ENCODE results near the gene RAPGEF6. TPM values are rescaled to one million over a fixed set of nuclear protein-coding genes. Genes with fewer than 3 reads are reported as not detected.
"Not testable (repeated sequence)": the region's sequence is repeated elsewhere in the genome, so short reads cannot be mapped to it uniquely, and the experiment has no call there.

The RAPGEF6 gene
- total and polyA plus RNA-seq, 9 of the 15 experiments (the other 6 are each of a cell fraction or from before 2014, with no cell fraction given) = 2.7 to 23.4 (median 12.7) TPM

DNA sequence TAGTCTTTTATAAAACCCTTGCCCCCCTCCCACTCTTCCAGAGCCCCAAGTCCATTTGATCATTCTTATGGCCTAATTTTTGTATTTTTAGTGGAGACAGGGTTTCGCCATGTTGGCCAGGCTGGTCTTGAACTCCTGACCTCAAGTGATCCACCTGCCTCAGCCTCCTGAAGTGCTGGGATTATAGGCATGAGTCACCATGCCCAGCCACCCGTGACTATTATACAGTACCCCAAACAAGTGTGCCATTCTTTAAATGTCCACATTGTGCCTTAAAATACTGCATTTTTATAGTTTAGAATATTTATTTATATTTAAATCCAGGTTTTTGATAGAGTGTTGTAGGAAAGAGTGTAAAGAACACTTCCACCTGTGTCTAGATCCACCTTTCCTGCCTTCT, 254.8 kb downstream of the RAPGEF6 start:
- peaks cover 10 to 68% of the 10 kb centered on the region in 2 experiments for H3K4me1 ChIP-seq (replicated peaks in 1 of 2; ENCODE audit: control insufficient read depth in 2 of 2, insufficient read depth in 2 of 2, low read length in 2 of 2)
- intact Hi-C loops (cut with micrococcal nuclease) (loop anchor here (5.0 to 10.0 kb wide), 2 partner anchors 268 to 485 kb away; no protein-coding TSS in a partner anchor), in situ Hi-C loops (cut with MboI) (loop anchor here (5.0 to 25.0 kb wide), 2 partner anchors 213 to 493 kb away; partner anchors contain the start of gene HINT1)
- H3K9ac ChIP-seq (ENCODE audit: insufficient read depth in 1 of 2, low read depth in 2 of 2, low read length in 2 of 2); H3K9me3 ChIP-seq (replicated peaks; ENCODE audit: control insufficient read depth, insufficient read depth, low read depth, low read length); H3K4me3 ChIP-seq; H3K27me3 ChIP-seq (ENCODE audit: control insufficient read depth in 2 of 2, insufficient read depth in 2 of 2, low read length in 2 of 2); FAIRE-seq; H4K20me1 ChIP-seq (replicated peaks; ENCODE audit: control insufficient read depth, insufficient read depth, low read length); ATAC-seq; H3K9me1 ChIP-seq (ENCODE audit: control insufficient read depth, insufficient read depth, low read length); CTCF ChIA-PET (ENCODE audit: low intra/inter-chr PET ratio); H3K36me3 ChIP-seq (ENCODE audit: control insufficient read depth, insufficient read depth, low read length); BruUV-seq (replicated peaks); H2AFZ ChIP-seq (ENCODE audit: low read depth, low read length); H3K4me2 ChIP-seq (ENCODE audit: insufficient read depth, low read length); DNase-seq (ENCODE audit: extremely low read depth in 1 of 4, low spot score in 3 of 4): not testable (repeated sequence)
- TF ChIP-seq FOSL1 (tag; conservative IDR thresholded peaks at IDR 0.05) = peak; percentile 42; the same call in 1 of the 2 replicates
- peaks cover 89% of the 10 kb centered on the region for H3K79me2 ChIP-seq (ENCODE audit: control insufficient read depth, insufficient read depth, low read length)
- POLR2A ChIA-PET = interaction anchor here (0.5 kb wide), 1 partner anchor 1292 kb away, joined by 3 read pairs; no protein-coding TSS in a partner anchor
- peak overlapping the region; percentile 83; the same call in 2 of the 3 replicates for H3K27ac ChIP-seq (ENCODE audit: extremely low read depth, low read depth, low read length)
- whole genome bisulfite sequencing (ENCODE audit: insufficient coverage, low coverage, missing lambda C conversion rate) = 26% methylated on average over 2 of the region's 2 CpGs

DNA sequence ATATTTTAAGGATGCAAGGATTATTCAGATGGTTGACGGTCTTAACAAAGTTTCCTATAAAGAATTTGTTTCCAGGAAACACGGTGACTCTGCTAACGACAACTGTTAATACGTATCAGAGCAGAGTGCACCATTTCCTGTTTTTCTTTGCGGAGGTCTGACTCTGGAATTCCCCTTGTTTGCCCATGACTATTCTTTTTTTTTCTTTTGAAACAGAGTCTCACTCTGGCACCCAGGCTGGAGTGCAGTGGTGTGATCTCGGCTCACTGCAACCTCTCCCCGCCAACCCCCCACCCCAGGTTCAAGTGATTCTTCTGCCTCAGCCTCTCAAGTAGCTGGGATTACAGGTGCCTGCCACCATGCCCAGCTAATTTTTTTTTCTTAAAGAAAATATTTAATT, 255.3 kb downstream of the RAPGEF6 start:
- Histone ChIP-seq H4K20me1 (replicated peaks; ENCODE audit: control insufficient read depth, insufficient read depth, low read length) (no peaks in the 10 kb centered on the region), H3K9me3 (replicated peaks; ENCODE audit: control insufficient read depth, insufficient read depth, low read depth, low read length) (no peaks in the 10 kb centered on the region), H2AFZ (ENCODE audit: low read depth, low read length) (peak overlapping the region; percentile 64), H3K27ac (ENCODE audit: extremely low read depth, low read depth, low read length) (peak overlapping the region; percentile 83), H3K9me1 (ENCODE audit: control insufficient read depth, insufficient read depth, low read length) (no peaks in the 10 kb centered on the region), H3K9ac (ENCODE audit: insufficient read depth in 1 of 2, low read depth in 2 of 2, low read length in 2 of 2) (peak overlapping the region in 1 of 2 experiments; percentile 47; a peak in 2 of 4 replicates), H3K4me3 (no peak overlapping the region), H3K4me2 (ENCODE audit: insufficient read depth, low read length) (peak overlapping the region; percentile 62), H3K4me1 (replicated peaks in 1 of 2; ENCODE audit: control insufficient read depth in 2 of 2, insufficient read depth in 2 of 2, low read length in 2 of 2) (peaks cover 9 to 66% of the 10 kb centered on the region in 2 experiments), H3K79me2 (ENCODE audit: control insufficient read depth, insufficient read depth, low read length) (peaks cover 87% of the 10 kb centered on the region), H3K27me3 (ENCODE audit: control insufficient read depth in 2 of 2, insufficient read depth in 2 of 2, low read length in 2 of 2) (no peaks in the 10 kb centered on the region), H3K36me3 (ENCODE audit: control insufficient read depth, insufficient read depth, low read length) (no peaks in the 10 kb centered on the region; the same call in 2 of the 3 replicates)
- POLR2A ChIA-PET = interaction anchor here (0.7 to 1.2 kb wide), 3 partner anchors 23 to 115 kb away, joined by 3 to 4 read pairs (median 3); no protein-coding TSS in a partner anchor
- 5% methylated on average over 7 of the region's 7 CpGs for WGBS (ENCODE audit: insufficient coverage, low coverage, missing lambda C conversion rate)
- no TSS peak for BruUV-seq (replicated peaks)
- intact Hi-C loops (cut with micrococcal nuclease) (loop anchor here (5.0 to 10.0 kb wide), 2 partner anchors 267 to 485 kb away; no protein-coding TSS in a partner anchor), in situ Hi-C loops (cut with MboI) (loop anchor here (5.0 to 25.0 kb wide), 2 partner anchors 212 to 492 kb away; partner anchors contain the start of gene HINT1)
- CTCF ChIA-PET (ENCODE audit: low intra/inter-chr PET ratio) = no interaction called here
- peak in 1 of 4 experiments; percentile 44 for DNase-seq (ENCODE audit: extremely low read depth in 1 of 4, low spot score in 3 of 4)
- no peak for FAIRE-seq
- ATAC-seq = peak; percentile 17
- 0 out of 2 replicates have a peak, but pooled peaks have one; percentile 9 for TF ChIP-seq ZNF175 (CRISPR knock-in tag; IDR thresholded peaks at IDR 0.05; ENCODE audit: low read depth)
- TF ChIP-seq MYC (IDR thresholded peaks at IDR 0.05; ENCODE audit: low read depth, low read length) = no peak
- no peak for TF ChIP-seq MYC (CRISPR knock-in tag; IDR thresholded peaks at IDR 0.05; ENCODE audit: borderline replicate concordance, low read depth)

All from K562 (cell line).